Liver (tissue), 3 donors: ENCODE results near the gene DLK2.

Source experiments
- CTCF ChIP-seq: fragments of 150-350 bp; IDR thresholded peaks from 2 replicates; pipeline ENCODE4 v1.5.1; 2017; ENCODE audit warnings: improper control_type of control experiment, low read depth, low read length; ENCODE audit not compliant: missing input control
- EGR1 ChIP-seq, 2 donors: IDR thresholded peaks; 2 replicates each; pipeline ENCODE4 v1.6.1; 2016 to 2018; ENCODE audit warnings: antibody characterized with exemption in 2 of 2, low read depth in 2 of 2
- FOXA1 ChIP-seq: IDR thresholded peaks from 2 replicates; pipeline ENCODE4 v1.6.1; 2016; ENCODE audit warnings: antibody characterized with exemption
- FOXA2 ChIP-seq: IDR thresholded peaks from 2 replicates; pipeline ENCODE4 v1.6.1; 2016; ENCODE audit warnings: antibody characterized with exemption
- GABPA ChIP-seq, 2 donors: IDR thresholded peaks in 1 of 2; conservative IDR thresholded peaks in 1 of 2; 2 replicates each; pipeline ENCODE4 v1.6.1; 2016; ENCODE audit warnings: antibody characterized with exemption in 2 of 2, mild to moderate bottlenecking in 1 of 2, moderate library complexity in 1 of 2
- HNF4A ChIP-seq, 2 donors: conservative IDR thresholded peaks; 2 replicates each; pipeline ENCODE4 v1.6.1; 2016; ENCODE audit warnings: antibody characterized with exemption in 2 of 2, mild to moderate bottlenecking in 2 of 2
- HNF4G ChIP-seq: IDR thresholded peaks from 2 replicates; pipeline ENCODE4 v1.6.1; 2016; ENCODE audit warnings: antibody characterized with exemption
- JUND ChIP-seq, 2 donors: IDR thresholded peaks; 2 replicates each; pipeline ENCODE4 v1.6.1; 2016; ENCODE audit warnings: antibody characterized with exemption in 2 of 2
- MAX ChIP-seq: IDR thresholded peaks from 2 replicates; pipeline ENCODE4 v1.6.1; 2016; ENCODE audit warnings: antibody characterized with exemption
- NR2F2 ChIP-seq: IDR thresholded peaks from 2 replicates; pipeline ENCODE4 v1.6.1; 2016; ENCODE audit warnings: antibody characterized with exemption
- REST ChIP-seq: IDR thresholded peaks from 2 replicates; pipeline ENCODE4 v1.6.1; 2016; ENCODE audit warnings: antibody characterized with exemption, mild to moderate bottlenecking
- TAF1 ChIP-seq: conservative IDR thresholded peaks from 2 replicates; pipeline ENCODE4 v1.6.1; 2016; ENCODE audit warnings: antibody characterized with exemption, mild to moderate bottlenecking
- YY1 ChIP-seq: IDR thresholded peaks from 2 replicates; pipeline ENCODE4 v1.6.1; 2016; ENCODE audit warnings: antibody characterized with exemption, mild to moderate bottlenecking
- donor health status: healthy.
- donor health status: healthy.

GRCh38 chr6:43434001-43434840 is 21.1 kb downstream of the DLK2 start:
- no peak for TF ChIP-seq MAX
- no peak for TF ChIP-seq GABPA (IDR thresholded peaks at IDR 0.05 in 1 of 2, conservative IDR thresholded peaks at IDR 0.05 in 1 of 2)
- no peak for TF ChIP-seq CTCF
- no peak for TF ChIP-seq YY1
- TF ChIP-seq JUND (IDR thresholded peaks at IDR 0.05), result no peak
- no peak for TF ChIP-seq FOXA1
- no peak for TF ChIP-seq HNF4G
- no peak for TF ChIP-seq FOXA2
- TF ChIP-seq NR2F2, result no peak
- TF ChIP-seq EGR1 (IDR thresholded peaks at IDR 0.05; ENCODE audit: low read depth in 2 of 2), result no peak
- TF ChIP-seq TAF1, result no peak
- TF ChIP-seq HNF4A (conservative IDR thresholded peaks at IDR 0.05), result no peak
- TF ChIP-seq REST, result no peak
